ENCODE data around the gene IER5.

The IER5 gene

DNA sequence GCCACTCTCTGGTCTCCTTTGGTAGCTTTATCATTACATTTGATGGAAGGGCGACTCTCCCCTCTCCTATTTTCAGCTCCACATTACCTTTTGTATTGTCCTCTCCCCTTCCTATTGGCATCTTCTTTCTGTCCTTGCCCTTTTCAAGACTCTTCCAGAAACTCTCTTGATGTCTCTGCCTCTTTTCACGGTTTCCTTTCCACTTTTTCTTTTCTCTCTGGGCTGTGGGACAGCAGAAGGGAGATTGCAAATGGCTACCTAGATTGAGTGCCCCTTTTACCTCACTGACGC lies 17.5 kb downstream of the IER5 start:
- no peak for TF ChIP-seq CTCF (IDR thresholded peaks at IDR 0.05; ENCODE audit: extremely low read depth, insufficient read depth, missing control alignments)
- DNase-seq (ENCODE audit: low spot score): no peak
- in situ Hi-C loops (cut with MboI; ENCODE audit: low pct_unique_long_range_greater_than_20kb, low sequenced_read_pairs, unreplicated experiment): no loop called here

GRCh38 chr1:181106479-181106878 lies 18.0 kb downstream of the IER5 start:
- no peak for DNase-seq (ENCODE audit: low spot score)
- TF ChIP-seq CTCF (IDR thresholded peaks at IDR 0.05; ENCODE audit: extremely low read depth, insufficient read depth, missing control alignments): no peak
- in situ Hi-C loops (cut with MboI; ENCODE audit: low pct_unique_long_range_greater_than_20kb, low sequenced_read_pairs, unreplicated experiment): no loop called here

DNA sequence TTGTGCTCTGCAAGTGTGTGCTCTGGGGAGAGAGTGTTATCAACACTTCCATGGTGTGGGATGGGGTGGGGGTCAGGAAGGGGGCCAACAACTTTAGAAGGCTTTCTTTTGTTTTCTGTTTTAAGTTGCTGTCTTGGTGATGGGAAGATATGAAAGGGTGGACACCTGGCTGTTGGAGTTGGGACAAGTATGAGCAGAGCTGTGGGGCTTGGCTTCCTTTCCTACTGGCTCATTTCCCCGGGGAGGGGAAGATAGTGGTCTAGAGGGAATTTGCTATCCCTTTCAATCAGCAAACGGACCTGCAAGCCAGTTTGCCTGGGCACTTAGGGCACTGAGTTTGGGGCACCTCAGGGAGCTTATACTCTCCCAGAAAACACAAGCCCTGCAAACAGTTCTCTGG lies 19.2 kb downstream of the IER5 start:
- no peak for DNase-seq (ENCODE audit: low spot score)
- no peak for TF ChIP-seq CTCF (IDR thresholded peaks at IDR 0.05; ENCODE audit: extremely low read depth, insufficient read depth, missing control alignments)
- in situ Hi-C loops (cut with MboI; ENCODE audit: low pct_unique_long_range_greater_than_20kb, low sequenced_read_pairs, unreplicated experiment): no loop called here

DNA sequence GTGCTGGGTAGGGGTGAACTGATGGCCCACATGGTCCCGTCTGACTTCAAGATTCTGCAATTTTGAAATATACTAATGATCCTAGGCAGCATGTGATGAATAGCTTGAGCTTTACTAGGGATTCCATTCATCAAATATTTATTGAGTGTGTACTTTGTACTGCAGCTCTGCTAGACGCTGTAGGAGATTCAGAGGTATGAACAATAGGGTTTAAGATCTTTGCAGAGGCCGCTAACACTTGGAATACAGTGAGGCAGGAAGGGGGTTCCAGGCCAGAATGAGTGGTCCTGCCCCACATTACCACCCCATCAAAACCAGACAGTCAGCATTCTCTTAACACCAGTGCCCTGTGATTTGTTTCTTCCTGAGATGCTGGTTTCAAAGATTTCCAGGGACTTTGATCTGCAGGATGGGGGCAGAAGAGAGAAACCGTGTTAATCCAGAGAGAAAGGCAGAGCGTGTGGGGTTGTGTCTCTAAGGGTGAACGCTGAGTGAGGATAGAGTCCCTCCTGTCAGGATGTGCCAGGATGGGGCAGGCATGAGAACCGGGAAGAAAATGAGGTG lies 19.9 kb downstream of the IER5 start:
- DNase-seq (ENCODE audit: low spot score): no peak
- in situ Hi-C loops (cut with MboI; ENCODE audit: low pct_unique_long_range_greater_than_20kb, low sequenced_read_pairs, unreplicated experiment): no loop called here
- no peak for TF ChIP-seq CTCF (IDR thresholded peaks at IDR 0.05; ENCODE audit: extremely low read depth, insufficient read depth, missing control alignments)

- in situ Hi-C loops (cut with MboI; ENCODE audit: low pct_unique_long_range_greater_than_20kb, low sequenced_read_pairs, unreplicated experiment): no loop called here
- TF ChIP-seq CTCF (IDR thresholded peaks at IDR 0.05; ENCODE audit: extremely low read depth, insufficient read depth, missing control alignments): no peak
- DNase-seq (ENCODE audit: low spot score): no peak
Measured at GRCh38 chr1:181110013-181110412, 21.5 kb downstream of the IER5 start.

DNA sequence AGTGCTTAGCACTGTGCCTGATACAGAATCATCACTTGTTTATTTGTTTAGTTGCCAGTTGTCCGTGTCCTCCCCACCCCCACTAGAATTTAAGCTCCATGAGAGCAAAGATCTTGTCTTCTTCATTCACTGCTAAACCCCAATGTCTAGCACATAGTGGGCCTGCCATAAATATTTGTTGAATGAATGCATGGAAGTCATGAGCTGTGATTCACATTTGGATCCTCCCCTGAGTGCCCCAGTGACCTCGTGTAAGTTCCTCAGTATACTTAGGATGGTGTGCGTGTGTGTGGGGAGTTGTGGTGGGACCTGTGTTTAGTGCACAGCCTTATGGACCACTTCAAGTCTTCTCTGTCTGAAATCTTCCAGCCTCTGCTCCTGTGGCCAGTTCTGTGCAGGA lies 23.1 kb downstream of the IER5 start:
- in situ Hi-C loops (cut with MboI; ENCODE audit: low pct_unique_long_range_greater_than_20kb, low sequenced_read_pairs, unreplicated experiment): no loop called here
- no peak for TF ChIP-seq CTCF (IDR thresholded peaks at IDR 0.05; ENCODE audit: extremely low read depth, insufficient read depth, missing control alignments)
- DNase-seq (ENCODE audit: low spot score): no peak
